K562 (cell line): ENCODE data around the gene BEST1. TPM values are rescaled to one million over a fixed set of nuclear protein-coding genes. Genes with fewer than 3 reads are reported as not detected.

Source experiments
- BMI1 ChIP-seq: fragments of 150-350 bp; IDR thresholded peaks from 2 replicates; pipeline ENCODE4 v1.6.1; 2014; ENCODE audit warnings: low read length
- EP300 ChIP-seq: IDR thresholded peaks from 2 replicates; pipeline ENCODE4 v1.6.1; 2012; ENCODE audit warnings: low read length, improper control_type of control experiment
- ESRRB ChIP-seq: fragments of 250-450 bp; sonication (Bioruptor Pico); IDR thresholded peaks from 2 replicates; pipeline ENCODE4 v1.5.0; 2020; ENCODE audit warnings: mild to moderate bottlenecking, moderate library complexity, borderline replicate concordance
- HNRNPL ChIP-seq: fragments of 200-400 bp; formaldehyde crosslinking; IDR thresholded peaks from 2 replicates; pipeline ENCODE4 v1.6.1; 2017; ENCODE audit warnings: low read depth, mild to moderate bottlenecking, low read length
- ILK ChIP-seq: fragments of 450-650 bp; IDR thresholded peaks from 2 replicates; pipeline ENCODE4 v1.6.1; 2016; ENCODE audit warnings: missing genetic modification characterization, low read depth, mild to moderate bottlenecking, missing compliant biosample characterization, moderate library complexity, borderline replicate concordance
- NCOA2 ChIP-seq, 2 experiments: fragments of 450-650 bp; IDR thresholded peaks; 2 replicates each; pipeline ENCODE4 v1.6.1; 2018; ENCODE audit warnings: mild to moderate bottlenecking in 2 of 2, moderate library complexity in 1 of 2; ENCODE audit not compliant: partially characterized antibody in 2 of 2
- NCOR1 ChIP-seq: fragments of 450-650 bp; IDR thresholded peaks from 2 replicates; pipeline ENCODE4 v1.6.1; 2016; ENCODE audit warnings: mild to moderate bottlenecking, moderate library complexity
- NELFE ChIP-seq: IDR thresholded peaks from 2 replicates; pipeline ENCODE4 v1.6.1; 2011; ENCODE audit warnings: mild to moderate bottlenecking; ENCODE audit not compliant: insufficient read depth, insufficient read length
- NFE2L1 ChIP-seq: fragments of 450-650 bp; IDR thresholded peaks from 2 replicates; pipeline ENCODE4 v1.6.1; 2016; ENCODE audit warnings: missing genetic modification characterization, low read depth, mild to moderate bottlenecking, missing compliant biosample characterization, moderate library complexity, borderline replicate concordance
- SAP30 ChIP-seq: fragments of 200-600 bp; sonication (generic); IDR thresholded peaks from 2 replicates; pipeline ENCODE4 v1.6.1; 2012; ENCODE audit warnings: borderline replicate concordance, low read depth, mild to moderate bottlenecking, moderate library complexity, low read length, control low read depth, inconsistent platforms; ENCODE audit not compliant: insufficient read depth, poor library complexity, severe bottlenecking
- SMAD4 ChIP-seq: fragments of 250-450 bp; sonication (Bioruptor Pico); conservative IDR thresholded peaks from 2 replicates; pipeline ENCODE4 v1.8.0; 2021; ENCODE audit warnings: inconsistent platforms, mild to moderate bottlenecking, moderate library complexity
- TAF1 ChIP-seq: IDR thresholded peaks from 2 replicates; pipeline ENCODE4 v1.6.1; 2011; ENCODE audit warnings: mild to moderate bottlenecking, low read length, moderate library complexity; ENCODE audit not compliant: insufficient read depth, control insufficient read depth, severe bottlenecking; ENCODE audit errors: extremely low read depth
- TSC22D4 ChIP-seq: fragments of 450-650 bp; IDR thresholded peaks from 2 replicates; pipeline ENCODE4 v1.6.1; 2016; ENCODE audit warnings: missing genetic modification characterization, missing biosample characterization, control low read depth
- ZC3H11A ChIP-seq: IDR thresholded peaks from 2 replicates; pipeline ENCODE4 v1.6.1; 2012; ENCODE audit warnings: low read depth, low read length, improper control_type of control experiment
- ZC3H4 ChIP-seq: sonication (generic); formaldehyde crosslinking; IDR thresholded peaks from 2 replicates; pipeline ENCODE4 v1.9.0; 2021; ENCODE audit warnings: missing genetic modification reagents, borderline replicate concordance
- polyA plus RNA-seq, 8 experiments: library from polyadenylated mRNA; depleted of rRNA in 4 of 8; stranded (reverse) in 5 of 8; unstranded in 3 of 8; fragments of >200 nt; fragmentation: Nextera tagmentation in 2 of 8; fragmentation: Illumina TruSeq in 1 of 8; extraction: Ambion mirVana in 2 of 8; extraction: Trizol in 1 of 8; gene quantifications; 2 replicates each; pipeline versions ENCODE4 v1.2.1 to v1.2.3, GENCODE V29; 2011 to 2014; ENCODE audit warnings: inconsistent platforms in 1 of 8, missing spikeins in 1 of 8
- total RNA-seq, 7 experiments: library from RNA; depleted of rRNA in 6 of 7; stranded (reverse); fragments of >200 nt in 6 of 7; fragmentation: Illumina TruSeq in 2 of 7; extraction: Trizol in 2 of 7; gene quantifications; 2 replicates each; pipeline versions ENCODE4 v1.2.1 to v1.2.3, GENCODE V29; 2011 to 2021; ENCODE audit warnings: low replicate concordance in 1 of 7
- TF ChIP-seq, protein P1 (sequence below): fragments of 250-450 bp; sonication (Bioruptor Pico); IDR thresholded peaks from 2 replicates; pipeline ENCODE4 v1.5.0; 2021
- TF ChIP-seq, protein P2 (sequence below): sonication (generic); IDR thresholded peaks from 2 replicates; pipeline ENCODE4 v1.6.1; 2016
- TF ChIP-seq, protein P3 (sequence below): fragments of 450-650 bp; formaldehyde crosslinking; IDR thresholded peaks from 2 replicates; pipeline ENCODE4 v1.4.0; 2022; ENCODE audit warnings: mild to moderate bottlenecking, moderate library complexity
- TF ChIP-seq, protein P4 (sequence below): fragments of 450-650 bp; IDR thresholded peaks from 2 replicates; pipeline ENCODE4 v1.6.1; 2018; ENCODE audit not compliant: partially characterized antibody
- TF ChIP-seq, protein P5 (sequence below): fragments of 250-450 bp; sonication (Bioruptor Pico); IDR thresholded peaks from 2 replicates; pipeline ENCODE4 v1.8.0; 2021; ENCODE audit warnings: borderline replicate concordance, mild to moderate bottlenecking, moderate library complexity; ENCODE audit not compliant: poor library complexity, severe bottlenecking

Gene BEST1
- total and polyA plus RNA-seq, 9 of the 15 experiments (the other 6 are each of a cell fraction or from before 2014, with no cell fraction given), result 0.07 to 1.3 (median 0.40) TPM

DNA sequence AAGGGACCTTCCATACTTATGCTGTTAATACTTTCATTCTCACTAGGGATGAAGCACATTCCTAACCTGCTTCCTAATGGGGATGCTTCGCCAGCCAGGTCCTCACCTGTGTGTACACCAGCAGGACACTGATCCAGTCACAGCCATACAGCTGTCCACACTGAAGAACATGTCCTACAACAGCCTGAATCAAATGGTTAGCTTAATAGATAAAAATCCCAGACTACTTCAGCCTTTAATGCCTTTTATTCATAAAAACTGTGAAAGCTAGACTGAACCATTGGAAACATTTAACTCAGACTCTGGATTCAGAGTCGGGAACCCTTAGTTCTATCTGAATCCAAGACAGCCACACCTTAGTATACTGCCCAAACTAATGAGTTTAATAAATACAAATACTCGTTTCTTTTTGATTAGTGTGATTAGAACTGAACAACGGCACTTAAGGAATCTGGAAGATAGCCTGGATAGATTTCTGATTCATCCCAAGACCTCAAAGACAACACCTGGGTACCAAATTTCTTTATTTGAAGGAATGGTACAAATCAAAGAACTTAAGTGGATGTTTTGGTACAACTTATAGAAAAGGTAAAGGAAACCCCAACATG, 14.0 kb downstream of the BEST1 start (continued):
- TF ChIP-seq, protein P1, sequence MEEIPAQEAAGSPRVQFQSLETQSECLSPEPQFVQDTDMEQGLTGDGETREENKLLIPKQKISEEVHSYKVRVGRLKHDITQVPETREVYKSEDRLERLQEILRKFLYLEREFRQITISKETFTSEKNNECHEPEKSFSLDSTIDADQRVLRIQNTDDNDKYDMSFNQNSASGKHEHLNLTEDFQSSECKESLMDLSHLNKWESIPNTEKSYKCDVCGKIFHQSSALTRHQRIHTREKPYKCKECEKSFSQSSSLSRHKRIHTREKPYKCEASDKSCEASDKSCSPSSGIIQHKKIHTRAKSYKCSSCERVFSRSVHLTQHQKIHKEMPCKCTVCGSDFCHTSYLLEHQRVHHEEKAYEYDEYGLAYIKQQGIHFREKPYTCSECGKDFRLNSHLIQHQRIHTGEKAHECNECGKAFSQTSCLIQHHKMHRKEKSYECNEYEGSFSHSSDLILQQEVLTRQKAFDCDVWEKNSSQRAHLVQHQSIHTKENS (CRISPR knock-in tag), result peak; percentile 96
- TF ChIP-seq TAF1, result no peak
- TF ChIP-seq, protein P2, sequence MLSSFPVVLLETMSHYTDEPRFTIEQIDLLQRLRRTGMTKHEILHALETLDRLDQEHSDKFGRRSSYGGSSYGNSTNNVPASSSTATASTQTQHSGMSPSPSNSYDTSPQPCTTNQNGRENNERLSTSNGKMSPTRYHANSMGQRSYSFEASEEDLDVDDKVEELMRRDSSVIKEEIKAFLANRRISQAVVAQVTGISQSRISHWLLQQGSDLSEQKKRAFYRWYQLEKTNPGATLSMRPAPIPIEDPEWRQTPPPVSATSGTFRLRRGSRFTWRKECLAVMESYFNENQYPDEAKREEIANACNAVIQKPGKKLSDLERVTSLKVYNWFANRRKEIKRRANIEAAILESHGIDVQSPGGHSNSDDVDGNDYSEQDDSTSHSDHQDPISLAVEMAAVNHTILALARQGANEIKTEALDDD, result no peak
- TF ChIP-seq BMI1, result no peak
- TF ChIP-seq EP300, result no peak
- TF ChIP-seq HNRNPL, result no peak
- TF ChIP-seq ESRRB (CRISPR knock-in tag), result peak; percentile 90
- TF ChIP-seq ILK (tag), result no peak
- no peak for TF ChIP-seq NCOR1
- peak; percentile 96 for TF ChIP-seq ZC3H4
- no peak for TF ChIP-seq TSC22D4 (tag)
- TF ChIP-seq, protein P3, sequence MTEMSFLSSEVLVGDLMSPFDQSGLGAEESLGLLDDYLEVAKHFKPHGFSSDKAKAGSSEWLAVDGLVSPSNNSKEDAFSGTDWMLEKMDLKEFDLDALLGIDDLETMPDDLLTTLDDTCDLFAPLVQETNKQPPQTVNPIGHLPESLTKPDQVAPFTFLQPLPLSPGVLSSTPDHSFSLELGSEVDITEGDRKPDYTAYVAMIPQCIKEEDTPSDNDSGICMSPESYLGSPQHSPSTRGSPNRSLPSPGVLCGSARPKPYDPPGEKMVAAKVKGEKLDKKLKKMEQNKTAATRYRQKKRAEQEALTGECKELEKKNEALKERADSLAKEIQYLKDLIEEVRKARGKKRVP, result no peak; the same call in 1 of the 2 replicates
- no peak for TF ChIP-seq NFE2L1 (tag)
- no peak for TF ChIP-seq NCOA2 (IDR thresholded peaks at IDR 0.05; ENCODE audit: partially characterized antibody in 2 of 2)
- TF ChIP-seq ZC3H11A, result no peak
- TF ChIP-seq, protein P4, sequence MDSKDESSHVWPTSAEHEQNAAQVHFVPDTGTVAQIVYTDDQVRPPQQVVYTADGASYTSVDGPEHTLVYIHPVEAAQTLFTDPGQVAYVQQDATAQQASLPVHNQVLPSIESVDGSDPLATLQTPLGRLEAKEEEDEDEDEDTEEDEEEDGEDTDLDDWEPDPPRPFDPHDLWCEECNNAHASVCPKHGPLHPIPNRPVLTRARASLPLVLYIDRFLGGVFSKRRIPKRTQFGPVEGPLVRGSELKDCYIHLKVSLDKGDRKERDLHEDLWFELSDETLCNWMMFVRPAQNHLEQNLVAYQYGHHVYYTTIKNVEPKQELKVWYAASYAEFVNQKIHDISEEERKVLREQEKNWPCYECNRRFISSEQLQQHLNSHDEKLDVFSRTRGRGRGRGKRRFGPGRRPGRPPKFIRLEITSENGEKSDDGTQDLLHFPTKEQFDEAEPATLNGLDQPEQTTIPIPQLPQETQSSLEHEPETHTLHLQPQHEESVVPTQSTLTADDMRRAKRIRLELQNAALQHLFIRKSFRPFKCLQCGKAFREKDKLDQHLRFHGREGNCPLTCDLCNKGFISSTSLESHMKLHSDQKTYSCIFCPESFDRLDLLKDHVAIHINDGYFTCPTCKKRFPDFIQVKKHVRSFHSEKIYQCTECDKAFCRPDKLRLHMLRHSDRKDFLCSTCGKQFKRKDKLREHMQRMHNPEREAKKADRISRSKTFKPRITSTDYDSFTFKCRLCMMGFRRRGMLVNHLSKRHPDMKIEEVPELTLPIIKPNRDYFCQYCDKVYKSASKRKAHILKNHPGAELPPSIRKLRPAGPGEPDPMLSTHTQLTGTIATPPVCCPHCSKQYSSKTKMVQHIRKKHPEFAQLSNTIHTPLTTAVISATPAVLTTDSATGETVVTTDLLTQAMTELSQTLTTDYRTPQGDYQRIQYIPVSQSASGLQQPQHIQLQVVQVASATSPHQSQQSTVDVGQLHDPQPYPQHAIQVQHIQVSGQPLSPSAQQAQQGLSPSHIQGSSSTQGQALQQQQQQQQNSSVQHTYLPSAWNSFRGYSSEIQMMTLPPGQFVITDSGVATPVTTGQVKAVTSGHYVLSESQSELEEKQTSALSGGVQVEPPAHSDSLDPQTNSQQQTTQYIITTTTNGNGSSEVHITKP, result no peak
- no peak for TF ChIP-seq NELFE
- no peak for TF ChIP-seq SMAD4
- TF ChIP-seq SAP30, result no peak
- TF ChIP-seq, protein P5, sequence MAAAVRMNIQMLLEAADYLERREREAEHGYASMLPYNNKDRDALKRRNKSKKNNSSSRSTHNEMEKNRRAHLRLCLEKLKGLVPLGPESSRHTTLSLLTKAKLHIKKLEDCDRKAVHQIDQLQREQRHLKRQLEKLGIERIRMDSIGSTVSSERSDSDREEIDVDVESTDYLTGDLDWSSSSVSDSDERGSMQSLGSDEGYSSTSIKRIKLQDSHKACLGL (CRISPR knock-in tag), result no peak
